HepG2 (cell line): ENCODE results near the gene DRC3. TPM values are rescaled to one million over a fixed set of nuclear protein-coding genes. Genes with fewer than 3 reads are reported as not detected.

Source experiments
- AKAP8 ChIP-seq: sonication (generic); formaldehyde crosslinking; IDR thresholded peaks from 2 replicates; pipeline ENCODE4 v1.5.1; 2020; ENCODE audit warnings: mild to moderate bottlenecking, missing genetic modification reagents
- CBX2 ChIP-seq, 2 experiments: fragments of 200-600 bp in 1 of 2; sonication (generic); formaldehyde crosslinking in 1 of 2; IDR thresholded peaks; 2 replicates each; pipeline versions ENCODE4 v1.7.0 to v1.8.1; 2018 to 2022; ENCODE audit warnings: low read depth in 2 of 2, low read length in 1 of 2, mild to moderate bottlenecking in 1 of 2, missing genetic modification reagents in 1 of 2
- DDIT3 ChIP-seq: sonication (generic); formaldehyde crosslinking; IDR thresholded peaks from 2 replicates; pipeline ENCODE4 v1.4.0; 2020; ENCODE audit warnings: mild to moderate bottlenecking, missing genetic modification reagents
- FOXJ3 ChIP-seq: sonication (generic); formaldehyde crosslinking; IDR thresholded peaks from 2 replicates; pipeline ENCODE4 v1.4.0; 2020; ENCODE audit warnings: missing genetic modification reagents, mild to moderate bottlenecking, borderline replicate concordance
- HIVEP1 ChIP-seq: sonication (generic); formaldehyde crosslinking; IDR thresholded peaks from 2 replicates; pipeline ENCODE4 v1.4.0; 2020; ENCODE audit warnings: mild to moderate bottlenecking, missing genetic modification reagents
- HNF1B ChIP-seq: sonication (generic); formaldehyde crosslinking; IDR thresholded peaks from 2 replicates; pipeline ENCODE4 v1.5.1; 2020; ENCODE audit warnings: mild to moderate bottlenecking, moderate library complexity, missing genetic modification reagents
- HNRNPUL1 ChIP-seq: fragments of 200-400 bp; formaldehyde crosslinking; IDR thresholded peaks from 2 replicates; pipeline ENCODE4 v1.6.1; 2017; ENCODE audit warnings: low read depth, mild to moderate bottlenecking, low read length, moderate library complexity
- KDM2A ChIP-seq: sonication (generic); formaldehyde crosslinking; IDR thresholded peaks from 2 replicates; pipeline ENCODE4 v1.4.0; 2020; ENCODE audit warnings: low read depth, missing genetic modification reagents, borderline replicate concordance
- KDM5B ChIP-seq: sonication (generic); formaldehyde crosslinking; IDR thresholded peaks from 2 replicates; pipeline ENCODE4 v1.4.0; 2020; ENCODE audit warnings: missing genetic modification reagents, mild to moderate bottlenecking, borderline replicate concordance
- NFE2 ChIP-seq: sonication (generic); formaldehyde crosslinking; IDR thresholded peaks from 2 replicates; pipeline ENCODE4 v1.4.0; 2020; ENCODE audit warnings: missing genetic modification reagents
- PHF20 ChIP-seq: sonication (generic); formaldehyde crosslinking; IDR thresholded peaks from 2 replicates; pipeline ENCODE4 v1.5.0; 2020; ENCODE audit warnings: mild to moderate bottlenecking, missing genetic modification reagents
- RAD21 ChIP-seq: fragments of 450-650 bp; formaldehyde crosslinking; IDR thresholded peaks from 2 replicates; pipeline ENCODE4 v1.5.0; 2020; ENCODE audit warnings: mild to moderate bottlenecking
- REPIN1 ChIP-seq: sonication (generic); formaldehyde crosslinking; IDR thresholded peaks from 2 replicates; pipeline ENCODE4 v1.8.0; 2022; ENCODE audit warnings: missing genetic modification reagents, low read depth, mild to moderate bottlenecking, borderline replicate concordance
- SCMH1 ChIP-seq: sonication (generic); formaldehyde crosslinking; IDR thresholded peaks from 2 replicates; pipeline ENCODE4 v1.9.0; 2021; ENCODE audit warnings: missing genetic modification reagents, mild to moderate bottlenecking, borderline replicate concordance
- SRSF4 ChIP-seq: fragments of 200-400 bp; formaldehyde crosslinking; IDR thresholded peaks from one replicate; pipeline ENCODE4 v1.6.1; 2018; ENCODE audit warnings: mild to moderate bottlenecking, low read depth, low read length, moderate library complexity; ENCODE audit not compliant: poor library complexity, severe bottlenecking
- XRCC5 ChIP-seq: fragments of 200-400 bp; formaldehyde crosslinking; optimal IDR thresholded peaks from 2 replicates; pipeline ENCODE3; 2017; ENCODE audit warnings: mild to moderate bottlenecking, low read length
- YY1 ChIP-seq: IDR thresholded peaks from 2 replicates; pipeline ENCODE4 v1.6.1; 2011; ENCODE audit warnings: low read length, low read depth, moderate library complexity, mild to moderate bottlenecking; ENCODE audit not compliant: insufficient read depth, insufficient replicate concordance
- ZNF34 ChIP-seq: sonication (generic); formaldehyde crosslinking; IDR thresholded peaks from 2 replicates; pipeline ENCODE4 v1.4.0; 2020; ENCODE audit warnings: mild to moderate bottlenecking, missing genetic modification reagents, borderline replicate concordance
- polyA plus RNA-seq, 8 experiments: library from polyadenylated mRNA; depleted of rRNA in 3 of 8; stranded (reverse) in 7 of 8; unstranded in 1 of 8; fragments of >200 nt; fragmentation: Illumina TruSeq in 4 of 8; extraction: Trizol in 4 of 8; gene quantifications; 2 replicates each; pipeline versions ENCODE4 v1.2.1 to v1.2.3, GENCODE V29; 2011 to 2016; ENCODE audit warnings: low read depth in 4 of 8, missing spikeins in 1 of 8, mixed read lengths in 1 of 8; ENCODE audit not compliant: insufficient read depth in 1 of 8
- total RNA-seq, 5 experiments: library from RNA; depleted of rRNA; stranded (reverse); fragments of >200 nt; fragmentation: Illumina TruSeq; extraction: Trizol; gene quantifications; 2 replicates each; pipeline ENCODE4 v1.2.3, GENCODE V29; 2016; ENCODE audit warnings: low read depth in 1 of 5
- TF ChIP-seq, protein P1 (sequence below): sonication (generic); IDR thresholded peaks from 2 replicates; pipeline ENCODE4 v1.6.1; 2016; ENCODE audit warnings: low read depth, borderline replicate concordance
- TF ChIP-seq, protein P2 (sequence below): sonication (generic); formaldehyde crosslinking; IDR thresholded peaks from 2 replicates; pipeline ENCODE4 v1.9.0; 2021; ENCODE audit warnings: missing genetic modification reagents, mild to moderate bottlenecking, borderline replicate concordance
- TF ChIP-seq, protein P3 (sequence below): sonication (generic); formaldehyde crosslinking; IDR thresholded peaks from 2 replicates; pipeline ENCODE4 v1.4.0; 2020; ENCODE audit warnings: missing genetic modification reagents

DRC3 gene
- total and polyA plus RNA-seq, 2 of the 13 experiments (the other 11 are each of a cell fraction or from before 2014, with no cell fraction given) = 0.53 to 0.87 TPM

- peak; percentile 41; the same call in 1 of the 2 replicates for TF ChIP-seq HIVEP1 (CRISPR knock-in tag)
- no peak for TF ChIP-seq SRSF4
- TF ChIP-seq RAD21 (CRISPR knock-in tag) = 0 out of 2 replicates have a peak, but pooled peaks have one; percentile 25
- no peak for TF ChIP-seq HNRNPUL1
- TF ChIP-seq CBX2 (IDR thresholded peaks at IDR 0.05; ENCODE audit: low read depth, low read length) = no peak
- no peak for TF ChIP-seq CBX2 (CRISPR knock-in tag; IDR thresholded peaks at IDR 0.05; ENCODE audit: low read depth)
- TF ChIP-seq HNF1B (CRISPR knock-in tag) = no peak
- no peak for TF ChIP-seq XRCC5
- TF ChIP-seq NFE2 (CRISPR knock-in tag) = no peak
- TF ChIP-seq, protein P1, sequence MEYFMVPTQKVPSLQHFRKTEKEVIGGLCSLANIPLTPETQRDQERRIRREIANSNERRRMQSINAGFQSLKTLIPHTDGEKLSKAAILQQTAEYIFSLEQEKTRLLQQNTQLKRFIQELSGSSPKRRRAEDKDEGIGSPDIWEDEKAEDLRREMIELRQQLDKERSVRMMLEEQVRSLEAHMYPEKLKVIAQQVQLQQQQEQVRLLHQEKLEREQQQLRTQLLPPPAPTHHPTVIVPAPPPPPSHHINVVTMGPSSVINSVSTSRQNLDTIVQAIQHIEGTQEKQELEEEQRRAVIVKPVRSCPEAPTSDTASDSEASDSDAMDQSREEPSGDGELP = no peak
- TF ChIP-seq, protein P2, sequence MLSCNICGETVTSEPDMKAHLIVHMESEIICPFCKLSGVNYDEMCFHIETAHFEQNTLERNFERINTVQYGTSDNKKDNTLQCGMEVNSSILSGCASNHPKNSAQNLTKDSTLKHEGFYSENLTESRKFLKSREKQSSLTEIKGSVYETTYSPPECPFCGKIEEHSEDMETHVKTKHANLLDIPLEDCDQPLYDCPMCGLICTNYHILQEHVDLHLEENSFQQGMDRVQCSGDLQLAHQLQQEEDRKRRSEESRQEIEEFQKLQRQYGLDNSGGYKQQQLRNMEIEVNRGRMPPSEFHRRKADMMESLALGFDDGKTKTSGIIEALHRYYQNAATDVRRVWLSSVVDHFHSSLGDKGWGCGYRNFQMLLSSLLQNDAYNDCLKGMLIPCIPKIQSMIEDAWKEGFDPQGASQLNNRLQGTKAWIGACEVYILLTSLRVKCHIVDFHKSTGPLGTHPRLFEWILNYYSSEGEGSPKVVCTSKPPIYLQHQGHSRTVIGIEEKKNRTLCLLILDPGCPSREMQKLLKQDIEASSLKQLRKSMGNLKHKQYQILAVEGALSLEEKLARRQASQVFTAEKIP (CRISPR knock-in tag) = no peak
- TF ChIP-seq YY1 = peak; percentile 44
- TF ChIP-seq REPIN1 (CRISPR knock-in tag) = 0 out of 2 replicates have a peak, but pooled peaks have one; percentile 28
- TF ChIP-seq AKAP8 (CRISPR knock-in tag) = no peak
- peak; percentile 71 for TF ChIP-seq PHF20 (CRISPR knock-in tag)
- TF ChIP-seq SCMH1 (CRISPR knock-in tag) = no peak
- no peak for TF ChIP-seq KDM5B
- no peak for TF ChIP-seq ZNF34 (CRISPR knock-in tag)
- TF ChIP-seq DDIT3 (CRISPR knock-in tag) = no peak
- TF ChIP-seq, protein P3, sequence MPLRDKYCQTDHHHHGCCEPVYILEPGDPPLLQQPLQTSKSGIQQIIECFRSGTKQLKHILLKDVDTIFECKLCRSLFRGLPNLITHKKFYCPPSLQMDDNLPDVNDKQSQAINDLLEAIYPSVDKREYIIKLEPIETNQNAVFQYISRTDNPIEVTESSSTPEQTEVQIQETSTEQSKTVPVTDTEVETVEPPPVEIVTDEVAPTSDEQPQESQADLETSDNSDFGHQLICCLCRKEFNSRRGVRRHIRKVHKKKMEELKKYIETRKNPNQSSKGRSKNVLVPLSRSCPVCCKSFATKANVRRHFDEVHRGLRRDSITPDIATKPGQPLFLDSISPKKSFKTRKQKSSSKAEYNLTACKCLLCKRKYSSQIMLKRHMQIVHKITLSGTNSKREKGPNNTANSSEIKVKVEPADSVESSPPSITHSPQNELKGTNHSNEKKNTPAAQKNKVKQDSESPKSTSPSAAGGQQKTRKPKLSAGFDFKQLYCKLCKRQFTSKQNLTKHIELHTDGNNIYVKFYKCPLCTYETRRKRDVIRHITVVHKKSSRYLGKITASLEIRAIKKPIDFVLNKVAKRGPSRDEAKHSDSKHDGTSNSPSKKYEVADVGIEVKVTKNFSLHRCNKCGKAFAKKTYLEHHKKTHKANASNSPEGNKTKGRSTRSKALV = no peak
- TF ChIP-seq FOXJ3 (CRISPR knock-in tag) = no peak
- TF ChIP-seq KDM2A (CRISPR knock-in tag) = peak; percentile 37; the same call in 1 of the 2 replicates
Measured at GRCh38 chr17:17972126-17972951, at the start of gene DRC3, which contains the start of gene TOM1L2 (continued).
